Measurements from ENCODE around the gene VWC2.

- TF ChIP-seq CTCF (conservative IDR thresholded peaks at IDR 0.05; ENCODE audit: low read length) = peak; percentile 34
- TF ChIP-seq EZH2phosphoT487 (IDR thresholded peaks at IDR 0.05; ENCODE audit: borderline replicate concordance) = no peak
Measured at GRCh38 chr7:49776994-49777393, 3.6 kb downstream of the VWC2 start.
